CD4-positive, alpha-beta T cell treated with Interleukin-10 for 1 hour (primary cell): ENCODE data around the gene PRCP.

Experiments used
- DNase-seq: peaks from one replicate; pipeline ENCODE4 v3.0.0-alpha.2; 2020

The PRCP gene

GRCh38 chr11:82823647-82824619 is 76.3 kb downstream of the PRCP start:
- no peak for DNase-seq

GRCh38 chr11:82818409-82819043 is 81.7 kb downstream of the PRCP start:
- no peak for DNase-seq

- no peak for DNase-seq
Observed at GRCh38 chr11:82815406-82815805, 84.8 kb downstream of the PRCP start.

GRCh38 chr11:82814379-82814778 is 85.9 kb downstream of the PRCP start:
- no peak for DNase-seq

GRCh38 chr11:82811369-82811768 is 88.9 kb downstream of the PRCP start:
- DNase-seq = no peak

GRCh38 chr11:82810738-82811137 is 89.5 kb downstream of the PRCP start:
- DNase-seq = no peak

- DNase-seq = no peak
Observed at GRCh38 chr11:82810326-82810725, 89.9 kb downstream of the PRCP start.

GRCh38 chr11:82807646-82808045 is 92.6 kb downstream of the PRCP start:
- no peak for DNase-seq

- DNase-seq = no peak
Observed at GRCh38 chr11:82802710-82803109, 97.5 kb downstream of the PRCP start.

- DNase-seq = no peak
Observed at GRCh38 chr11:82796998-82797961, 103.0 kb downstream of the PRCP start.

- DNase-seq = no peak
Observed at GRCh38 chr11:82794490-82794889, 105.7 kb downstream of the PRCP start.

- DNase-seq = no peak
Observed at GRCh38 chr11:82792822-82793569, 107.2 kb downstream of the PRCP start.

- no peak for DNase-seq
Observed at GRCh38 chr11:82792319-82792718, 107.9 kb downstream of the PRCP start.

GRCh38 chr11:82791779-82792178 is 108.5 kb downstream of the PRCP start:
- no peak for DNase-seq

GRCh38 chr11:82790723-82791484 is 109.3 kb downstream of the PRCP start:
- DNase-seq = no peak

GRCh38 chr11:82787981-82788380 is 112.2 kb downstream of the PRCP start:
- DNase-seq = no peak

- DNase-seq = no peak
Observed at GRCh38 chr11:82786836-82787235, 113.4 kb downstream of the PRCP start.

GRCh38 chr11:82786001-82786400 is 114.2 kb downstream of the PRCP start:
- no peak for DNase-seq

- DNase-seq = no peak
Observed at GRCh38 chr11:82782825-82783374, 117.3 kb downstream of the PRCP start.

GRCh38 chr11:82778776-82779175 is 121.5 kb downstream of the PRCP start:
- no peak for DNase-seq

- no peak for DNase-seq
Observed at GRCh38 chr11:82776377-82776776, 123.9 kb downstream of the PRCP start.
